PC-3 (cell line): ENCODE measurements around the gene INF2.

Experiments used
- CTCF ChIP-seq: fragments of 300-600 bp; sonication (generic); conservative IDR thresholded peaks from 2 replicates; pipeline ENCODE4 v1.5.1; 2017; ENCODE audit warnings: antibody characterized with exemption, low read depth, mild to moderate bottlenecking, low read length
- EZH2 ChIP-seq: fragments of 300-600 bp; sonication (generic); IDR thresholded peaks from one replicate; pipeline ENCODE4 v1.6.1; 2017; ENCODE audit warnings: antibody characterized with exemption, mild to moderate bottlenecking, low read length; ENCODE audit not compliant: unreplicated experiment

GRCh38 chr14:104693482-104694431 is 4.3 kb downstream of the INF2 start:
- TF ChIP-seq CTCF (no peak), EZH2 (no peak)
